K562 (cell line): ENCODE results near the gene NDUFS3.

ENCODE experiments used
- HCFC1 ChIP-seq: IDR thresholded peaks from 2 replicates; pipeline ENCODE4 v1.6.1; 2012; ENCODE audit warnings: low read depth, low read length, improper control_type of control experiment
- REST ChIP-seq, 2 experiments: fragments of 450-650 bp; formaldehyde crosslinking in 1 of 2; IDR thresholded peaks; 2 replicates each; pipeline versions ENCODE4 v1.4.0 to v1.6.1; 2014 to 2020; ENCODE audit warnings: mild to moderate bottlenecking in 2 of 2, borderline replicate concordance in 1 of 2, low read depth in 1 of 2
- SRSF1 ChIP-seq: fragments of 200-400 bp; formaldehyde crosslinking; IDR thresholded peaks from 2 replicates; pipeline ENCODE4 v1.6.1; 2017; ENCODE audit warnings: mild to moderate bottlenecking, low read depth, low read length, moderate library complexity
- TARDBP ChIP-seq: fragments of 450-650 bp; IDR thresholded peaks from 2 replicates; pipeline ENCODE4 v1.6.1; 2016
- YY1 ChIP-seq, 3 experiments: IDR thresholded peaks; 2 replicates each; pipeline ENCODE4 v1.6.1; 2011; ENCODE audit warnings: low read length in 2 of 3, mild to moderate bottlenecking in 2 of 3, moderate library complexity in 2 of 3, borderline replicate concordance in 1 of 3, control low read depth in 1 of 3, low read depth in 1 of 3; ENCODE audit not compliant: insufficient read depth in 3 of 3, insufficient replicate concordance in 2 of 3, control insufficient read depth in 1 of 3, insufficient read length in 1 of 3; ENCODE audit errors: extremely low read depth in 1 of 3
- ZNF174 ChIP-seq: fragments of 250-450 bp; sonication (Bioruptor Pico); IDR thresholded peaks from 2 replicates; pipeline ENCODE4 v1.4.0; 2020; ENCODE audit warnings: mild to moderate bottlenecking
- ZNF274 ChIP-seq: IDR thresholded peaks from 2 replicates; pipeline ENCODE4 v1.6.1; 2011; ENCODE audit warnings: low read depth, mild to moderate bottlenecking, low read length, moderate library complexity, borderline replicate concordance

- TF ChIP-seq ZNF174 (CRISPR knock-in tag) (no peak), HCFC1 (no peak), SRSF1 (no peak), REST (IDR thresholded peaks at IDR 0.05; ENCODE audit: borderline replicate concordance) (no peak), REST (CRISPR knock-in tag; IDR thresholded peaks at IDR 0.05; ENCODE audit: low read depth) (no peak), YY1 (IDR thresholded peaks at IDR 0.05; ENCODE audit: borderline replicate concordance in 1 of 3, control insufficient read depth in 1 of 3, extremely low read depth in 1 of 3, insufficient read depth in 3 of 3, insufficient read length in 1 of 3, insufficient replicate concordance in 2 of 3, low read depth in 1 of 3, low read length in 2 of 3) (no peak), ZNF274 (no peak), TARDBP (no peak)
Measured at GRCh38 chr11:47592251-47592650, 13.4 kb downstream of the NDUFS3 start.
